Fibroblast of mammary gland (primary cell): ENCODE data around the gene PTPRN2.

Experiments
- DNase-seq: peaks from one replicate; pipeline ENCODE4 v3.0.0-alpha.2; 2010; ENCODE audit warnings: low read depth
- H3K4me3 ChIP-seq: 2 replicates; pipeline ENCODE4 v1.5.1; 2011; ENCODE audit warnings: low read depth, mild to moderate bottlenecking, low read length, moderate library complexity; ENCODE audit not compliant: control insufficient read depth
- CTCF ChIP-seq: conservative IDR thresholded peaks from 2 replicates; pipeline ENCODE4 v1.5.1; 2011; ENCODE audit warnings: low read depth, low read length, inconsistent platforms; ENCODE audit not compliant: control insufficient read depth, insufficient read depth

The PTPRN2 gene

GRCh38 chr7:158140538-158141220 lies 446.9 kb downstream of the PTPRN2 start:
- DNase-seq = no peak
- TF ChIP-seq CTCF = no peak
- no peak overlapping the region for H3K4me3 ChIP-seq

DNA sequence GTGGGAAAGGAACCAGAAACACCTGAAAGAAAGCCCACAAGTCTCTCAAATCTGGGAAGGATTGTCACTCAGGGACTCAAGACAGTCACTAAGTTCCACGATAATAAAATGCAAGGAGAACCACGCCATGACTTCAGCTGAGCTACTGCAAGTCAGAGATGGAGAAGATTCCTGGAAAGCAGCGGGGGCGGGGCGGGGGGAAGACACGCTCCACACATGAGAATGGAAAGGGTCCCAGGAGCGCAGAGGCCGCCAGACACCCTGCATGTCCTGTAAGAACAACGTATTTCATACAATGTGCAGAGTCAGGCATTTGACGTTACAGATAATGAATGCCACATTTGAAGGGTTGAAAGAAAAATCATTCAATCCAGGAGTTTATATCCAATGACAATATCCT lies 448.1 kb downstream of the PTPRN2 start:
- TF ChIP-seq CTCF = no peak
- no peak for DNase-seq
- no peak overlapping the region for H3K4me3 ChIP-seq

DNA sequence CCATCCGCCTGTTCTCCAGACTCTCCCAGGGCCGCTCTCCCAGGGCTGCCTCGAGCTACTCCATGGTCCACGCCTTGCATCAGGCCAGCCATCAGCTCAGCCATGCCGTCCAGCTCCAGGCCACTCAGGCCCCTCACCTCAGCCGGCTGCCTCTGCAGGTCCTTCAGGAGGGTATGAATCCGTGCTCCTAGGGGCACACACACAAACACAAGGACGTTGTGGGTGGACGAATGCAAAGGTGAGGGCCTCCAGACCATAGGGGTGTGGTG lies 449.4 kb downstream of the PTPRN2 start:
- no peak for TF ChIP-seq CTCF
- H3K4me3 ChIP-seq = no peak overlapping the region
- no peak for DNase-seq

- H3K4me3 ChIP-seq = no peak overlapping the region
- DNase-seq = no peak
- TF ChIP-seq CTCF = no peak
These were observed 449.9 kb downstream of the PTPRN2 start for GRCh38 chr7:158137516-158138328.

GRCh38 chr7:158135931-158136330 lies 451.7 kb downstream of the PTPRN2 start:
- H3K4me3 ChIP-seq = no peak overlapping the region
- TF ChIP-seq CTCF = no peak
- no peak for DNase-seq

- no peak for DNase-seq
- no peak overlapping the region for H3K4me3 ChIP-seq
- no peak for TF ChIP-seq CTCF
These were observed 452.8 kb downstream of the PTPRN2 start for GRCh38 chr7:158134824-158135223.
